GM12865 (cell line): Measurements from ENCODE around the gene FAM83F.
"Not testable (repeated sequence)": the region's sequence is repeated elsewhere in the genome, so short reads cannot be mapped to it uniquely, and the experiment has no call there.

Experiments
- DNase-seq: peaks from one replicate; pipeline ENCODE4 v3.0.0; 2010; ENCODE audit warnings: low read depth
- H3K4me3 ChIP-seq: 2 replicates; pipeline ENCODE4 v1.5.1; 2011; ENCODE audit warnings: mild to moderate bottlenecking, low read depth, low read length, control low read depth
- TF ChIP-seq, protein P1 (sequence below): IDR thresholded peaks from 2 replicates; pipeline ENCODE4 v1.5.1; 2011; ENCODE audit warnings: low read length, control low read depth, low read depth, inconsistent platforms; ENCODE audit not compliant: insufficient read depth; ENCODE audit errors: missing control alignments

The FAM83F gene

DNA sequence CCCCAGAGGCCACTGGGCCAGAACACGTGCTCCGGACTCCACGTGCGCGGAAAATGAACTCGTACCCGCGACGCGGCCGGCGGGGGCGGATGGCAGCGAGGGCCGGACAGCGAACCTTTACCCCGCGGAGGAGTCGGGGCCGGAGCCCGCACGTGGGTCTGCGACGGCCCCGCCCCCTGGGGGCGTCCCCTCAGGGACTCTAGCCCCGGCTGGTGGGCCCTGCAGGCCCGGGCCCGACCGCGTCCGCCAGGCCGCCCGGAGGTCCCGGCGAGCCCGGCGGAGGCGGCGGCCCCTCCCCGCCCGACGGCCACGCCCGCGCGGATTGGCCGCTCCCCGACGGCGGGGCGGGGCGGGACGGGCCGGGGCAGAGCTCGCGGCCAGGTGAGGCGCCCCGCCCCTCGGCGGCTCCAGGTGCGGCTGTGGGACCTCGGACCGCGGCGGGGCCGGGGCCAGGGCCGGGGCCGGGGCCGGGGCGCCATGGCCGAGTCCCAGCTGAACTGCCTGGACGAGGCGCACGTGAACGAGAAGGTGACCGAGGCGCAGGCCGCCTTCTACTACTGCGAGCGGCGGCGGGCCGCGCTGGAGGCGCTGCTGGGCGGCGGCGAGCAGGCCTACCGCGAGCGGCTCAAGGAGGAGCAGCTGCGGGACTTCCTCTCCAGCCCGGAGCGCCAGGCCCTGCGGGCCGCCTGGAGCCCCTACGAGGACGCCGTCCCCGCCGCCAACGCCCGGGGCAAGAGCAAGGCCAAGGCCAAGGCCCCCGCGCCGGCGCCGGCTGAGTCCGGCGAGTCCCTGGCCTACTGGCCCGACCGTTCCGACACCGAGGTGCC, at the start of gene FAM83F:
TSS of gene FAM83F (plus strand) at position 389 of the 827 bp plus-strand sequence. CDS start at position 478, 89 bp downstream.
- no peak within 1 kb of the TSS for H3K4me3 ChIP-seq
- DNase-seq: no peak
- TF ChIP-seq, protein P1, sequence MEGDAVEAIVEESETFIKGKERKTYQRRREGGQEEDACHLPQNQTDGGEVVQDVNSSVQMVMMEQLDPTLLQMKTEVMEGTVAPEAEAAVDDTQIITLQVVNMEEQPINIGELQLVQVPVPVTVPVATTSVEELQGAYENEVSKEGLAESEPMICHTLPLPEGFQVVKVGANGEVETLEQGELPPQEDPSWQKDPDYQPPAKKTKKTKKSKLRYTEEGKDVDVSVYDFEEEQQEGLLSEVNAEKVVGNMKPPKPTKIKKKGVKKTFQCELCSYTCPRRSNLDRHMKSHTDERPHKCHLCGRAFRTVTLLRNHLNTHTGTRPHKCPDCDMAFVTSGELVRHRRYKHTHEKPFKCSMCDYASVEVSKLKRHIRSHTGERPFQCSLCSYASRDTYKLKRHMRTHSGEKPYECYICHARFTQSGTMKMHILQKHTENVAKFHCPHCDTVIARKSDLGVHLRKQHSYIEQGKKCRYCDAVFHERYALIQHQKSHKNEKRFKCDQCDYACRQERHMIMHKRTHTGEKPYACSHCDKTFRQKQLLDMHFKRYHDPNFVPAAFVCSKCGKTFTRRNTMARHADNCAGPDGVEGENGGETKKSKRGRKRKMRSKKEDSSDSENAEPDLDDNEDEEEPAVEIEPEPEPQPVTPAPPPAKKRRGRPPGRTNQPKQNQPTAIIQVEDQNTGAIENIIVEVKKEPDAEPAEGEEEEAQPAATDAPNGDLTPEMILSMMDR: no peak

DNA sequence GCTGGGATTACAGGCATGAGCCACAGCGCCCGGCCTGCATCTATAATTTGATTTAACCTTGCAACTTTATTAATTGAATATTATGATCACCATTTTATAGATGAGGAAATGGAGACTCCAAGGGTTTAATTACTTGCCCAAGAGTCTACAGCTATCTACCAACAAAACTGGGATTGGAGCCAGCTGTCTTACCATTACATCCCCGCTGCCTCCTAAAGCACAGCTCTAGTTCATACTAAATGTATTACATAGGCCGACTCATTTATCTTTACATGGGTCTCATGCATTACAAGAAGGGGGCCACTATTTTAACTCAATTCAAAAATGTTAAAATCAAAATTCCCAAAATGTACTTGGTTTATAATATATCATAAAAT, 48.6 kb upstream of the FAM83F start:
- TF ChIP-seq, protein P1: no peak
- no peak overlapping the region for H3K4me3 ChIP-seq
- no peak for DNase-seq

DNA sequence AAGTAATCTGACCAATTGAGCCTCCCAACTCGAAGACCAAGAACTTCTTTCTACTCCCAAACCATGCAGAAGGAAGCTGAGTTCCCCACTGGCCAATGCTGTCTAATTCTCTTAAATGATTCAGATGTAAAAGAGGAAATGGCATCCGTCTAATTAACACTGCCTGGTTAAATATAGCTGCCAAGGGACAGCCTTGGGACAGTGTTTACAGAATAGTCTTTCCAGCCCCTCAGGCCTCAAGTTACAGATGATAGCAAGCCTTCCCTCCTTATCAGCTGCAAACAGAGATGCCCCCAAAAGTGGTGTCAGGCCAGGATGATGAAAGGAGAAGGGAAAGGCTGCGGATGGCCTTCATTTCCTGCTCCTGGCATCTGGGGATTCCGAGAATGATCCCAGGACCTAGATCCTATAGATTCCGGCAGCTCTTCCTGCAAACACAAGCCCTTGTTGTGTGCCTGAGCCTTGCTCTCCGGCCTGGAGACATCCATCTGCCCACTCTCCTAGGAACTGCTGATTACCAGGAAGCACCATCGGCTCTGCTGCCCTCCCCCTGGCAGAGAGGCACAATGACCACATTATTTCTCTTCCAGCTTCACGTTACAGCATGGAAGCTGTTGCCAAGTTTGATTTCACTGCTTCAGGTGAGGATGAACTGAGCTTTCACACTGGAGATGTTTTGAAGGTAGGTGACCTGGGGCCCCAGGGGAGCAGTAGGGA, 48.1 kb upstream of the FAM83F start:
- H3K4me3 ChIP-seq: no peak overlapping the region
- DNase-seq: no peak

DNA sequence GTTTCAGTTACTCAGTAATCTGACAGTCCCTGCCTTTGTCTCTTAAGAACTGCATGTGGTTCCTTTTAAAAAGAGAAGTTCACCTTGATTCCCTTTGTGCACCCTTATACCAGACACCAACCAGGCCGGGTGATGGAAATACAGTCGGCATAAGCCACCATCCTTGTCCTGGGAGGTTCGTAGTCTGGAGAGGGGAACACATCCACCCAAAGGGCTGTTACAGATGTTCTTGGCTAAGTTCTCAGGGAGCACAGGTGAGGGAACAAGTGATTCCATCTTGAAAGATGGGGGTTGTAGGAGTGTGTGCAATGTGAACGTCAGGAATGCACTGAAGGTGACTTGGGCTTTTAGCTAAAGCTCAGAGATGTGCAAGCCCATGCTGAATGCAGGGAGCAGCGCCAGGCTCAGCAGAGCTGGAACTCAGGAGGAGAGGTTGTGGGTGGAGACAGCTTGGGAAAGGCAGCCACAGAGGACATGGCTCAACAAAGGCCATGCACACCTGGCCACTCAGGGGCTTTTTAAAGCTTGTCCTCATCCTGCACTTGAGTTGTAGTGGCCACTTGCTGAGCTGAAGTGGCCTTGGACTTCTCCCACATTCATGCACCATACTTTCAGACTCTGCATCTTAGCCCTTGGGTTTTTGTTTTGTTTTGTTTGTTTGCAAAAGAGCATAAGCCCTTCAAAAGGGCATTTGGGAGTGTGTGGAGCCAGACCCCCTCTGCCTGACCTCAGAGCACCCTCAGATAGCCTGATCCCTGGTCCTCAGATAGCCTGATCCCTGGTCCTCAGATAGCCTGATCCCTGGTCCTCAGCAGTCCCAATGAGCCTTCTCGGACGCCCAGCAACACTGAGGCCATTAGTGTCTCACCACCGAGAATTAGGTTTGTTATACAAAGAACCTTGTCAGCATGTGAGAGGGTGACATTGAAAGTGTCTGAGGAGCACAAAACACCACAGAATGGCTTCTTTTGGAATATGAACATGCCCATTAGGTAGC, 47.2 kb upstream of the FAM83F start:
- no peak overlapping the region for H3K4me3 ChIP-seq
- TF ChIP-seq, protein P1: no peak
- DNase-seq: peak; percentile 48

More for the DNA sequence above, 48.1 kb upstream of the FAM83F start:
- TF ChIP-seq, protein P1: no peak

DNA sequence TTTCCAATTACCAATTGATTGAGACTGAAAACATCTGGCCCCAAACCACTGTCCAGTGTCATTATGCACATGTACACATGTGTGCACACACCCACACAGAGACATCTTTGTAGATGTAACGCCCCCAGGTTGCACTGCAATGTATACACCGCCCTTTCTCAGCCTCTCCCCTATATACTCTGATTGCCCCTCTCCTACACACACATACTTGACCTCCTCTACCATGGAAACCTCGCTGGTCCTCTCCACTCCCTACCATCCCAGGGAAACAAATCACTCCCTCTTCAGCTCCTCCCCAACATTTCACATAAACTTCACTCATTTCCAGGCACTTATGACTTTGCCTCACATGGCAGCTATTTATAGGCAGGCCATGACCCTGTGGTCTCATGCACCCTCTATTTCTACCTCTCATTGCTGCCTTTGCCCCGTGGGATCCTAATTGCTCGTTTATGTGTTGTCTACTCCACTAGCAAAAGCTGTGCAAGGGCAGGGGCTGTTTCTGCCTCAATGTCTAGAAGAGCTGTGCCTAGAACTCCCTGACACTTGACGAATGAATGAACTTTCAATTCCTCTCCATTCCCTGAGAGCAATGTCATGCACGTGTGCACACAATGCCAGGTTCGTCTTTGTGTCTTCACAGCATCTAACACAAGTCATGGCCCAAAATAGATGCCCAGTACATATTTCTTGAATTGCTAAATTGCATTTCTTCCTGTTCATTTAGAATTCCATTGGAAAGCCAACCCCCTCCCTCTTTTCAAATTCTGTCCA, 44.6 kb upstream of the FAM83F start:
- TF ChIP-seq, protein P1: no peak
- peak; percentile 28 for DNase-seq
- no peak overlapping the region for H3K4me3 ChIP-seq

DNA sequence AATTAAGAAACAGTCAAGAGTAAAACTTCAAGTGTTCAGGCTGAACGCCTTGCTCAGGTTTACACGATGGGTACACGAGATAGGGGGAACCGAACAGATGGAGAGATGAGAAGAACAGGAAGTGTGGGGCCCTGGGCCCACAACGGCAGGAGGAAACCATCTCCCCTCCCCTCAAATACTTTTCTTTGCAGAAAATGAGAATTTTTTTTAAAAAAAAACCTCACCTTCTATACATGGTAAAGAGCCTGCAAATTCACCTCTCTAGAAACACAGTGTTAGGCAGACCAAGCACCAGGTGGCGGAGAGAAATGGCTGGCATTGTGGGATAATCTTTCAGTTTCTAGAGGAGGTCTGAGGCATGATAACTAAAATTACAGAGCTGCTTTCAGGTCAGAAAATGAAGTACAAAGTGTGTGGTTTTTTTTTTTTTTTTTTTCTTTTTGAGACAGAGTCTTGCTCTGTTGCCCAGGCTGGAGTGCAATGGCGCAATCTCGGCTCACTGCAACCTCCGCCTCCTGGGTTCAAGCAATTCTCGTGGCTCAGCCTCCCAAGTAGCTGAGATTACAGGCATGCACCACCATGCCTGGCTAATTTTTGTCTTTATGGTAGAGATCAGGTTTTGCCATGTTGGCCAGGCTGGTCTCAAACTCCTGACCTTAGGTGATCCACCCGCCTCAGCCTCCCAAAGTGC, 43.0 kb upstream of the FAM83F start:
- H3K4me3 ChIP-seq: not testable (repeated sequence)
- peak; percentile 53 for DNase-seq
